Measurements from ENCODE around the gene MYL11.

MYL11 gene

DNA sequence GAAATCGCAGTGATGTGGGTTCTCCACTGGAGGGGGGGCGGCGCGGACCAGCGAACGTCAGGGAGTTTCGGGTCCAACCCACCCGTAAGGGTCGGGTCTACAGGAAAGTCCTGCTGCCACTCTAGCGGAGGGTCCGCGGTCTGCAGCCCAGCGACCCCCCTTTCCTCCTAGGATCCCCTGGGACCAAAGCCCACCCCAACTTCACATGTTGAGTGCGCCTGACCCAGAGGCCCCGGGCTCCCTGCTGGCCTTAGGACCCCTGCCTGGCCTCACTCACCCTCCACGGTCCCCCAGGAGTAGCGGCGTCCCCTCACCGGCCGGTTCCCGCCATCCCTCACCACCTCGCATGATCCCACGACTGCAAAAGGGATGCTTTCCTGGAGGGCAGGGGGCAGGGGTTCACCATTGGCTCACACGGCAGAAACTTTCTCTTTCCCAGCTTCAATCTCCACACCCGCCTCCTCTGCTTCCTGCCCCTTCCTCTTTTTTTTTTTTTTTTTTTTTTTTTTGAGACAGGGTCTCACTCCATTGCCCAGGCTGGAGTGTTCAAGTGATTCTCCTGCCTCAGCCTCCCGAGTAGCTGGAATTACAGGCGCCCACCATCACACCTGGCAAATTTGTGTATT is 4.7 kb downstream of the MYL11 start:
- TF ChIP-seq, protein P1, sequence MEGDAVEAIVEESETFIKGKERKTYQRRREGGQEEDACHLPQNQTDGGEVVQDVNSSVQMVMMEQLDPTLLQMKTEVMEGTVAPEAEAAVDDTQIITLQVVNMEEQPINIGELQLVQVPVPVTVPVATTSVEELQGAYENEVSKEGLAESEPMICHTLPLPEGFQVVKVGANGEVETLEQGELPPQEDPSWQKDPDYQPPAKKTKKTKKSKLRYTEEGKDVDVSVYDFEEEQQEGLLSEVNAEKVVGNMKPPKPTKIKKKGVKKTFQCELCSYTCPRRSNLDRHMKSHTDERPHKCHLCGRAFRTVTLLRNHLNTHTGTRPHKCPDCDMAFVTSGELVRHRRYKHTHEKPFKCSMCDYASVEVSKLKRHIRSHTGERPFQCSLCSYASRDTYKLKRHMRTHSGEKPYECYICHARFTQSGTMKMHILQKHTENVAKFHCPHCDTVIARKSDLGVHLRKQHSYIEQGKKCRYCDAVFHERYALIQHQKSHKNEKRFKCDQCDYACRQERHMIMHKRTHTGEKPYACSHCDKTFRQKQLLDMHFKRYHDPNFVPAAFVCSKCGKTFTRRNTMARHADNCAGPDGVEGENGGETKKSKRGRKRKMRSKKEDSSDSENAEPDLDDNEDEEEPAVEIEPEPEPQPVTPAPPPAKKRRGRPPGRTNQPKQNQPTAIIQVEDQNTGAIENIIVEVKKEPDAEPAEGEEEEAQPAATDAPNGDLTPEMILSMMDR (IDR thresholded peaks at IDR 0.05; ENCODE audit: extremely low read depth, insufficient read depth, missing control alignments) = no peak
- no peak for DNase-seq (ENCODE audit: low spot score)
- in situ Hi-C loops (cut with MboI; ENCODE audit: low pct_unique_long_range_greater_than_20kb, low sequenced_read_pairs, unreplicated experiment) = no loop called here

DNA sequence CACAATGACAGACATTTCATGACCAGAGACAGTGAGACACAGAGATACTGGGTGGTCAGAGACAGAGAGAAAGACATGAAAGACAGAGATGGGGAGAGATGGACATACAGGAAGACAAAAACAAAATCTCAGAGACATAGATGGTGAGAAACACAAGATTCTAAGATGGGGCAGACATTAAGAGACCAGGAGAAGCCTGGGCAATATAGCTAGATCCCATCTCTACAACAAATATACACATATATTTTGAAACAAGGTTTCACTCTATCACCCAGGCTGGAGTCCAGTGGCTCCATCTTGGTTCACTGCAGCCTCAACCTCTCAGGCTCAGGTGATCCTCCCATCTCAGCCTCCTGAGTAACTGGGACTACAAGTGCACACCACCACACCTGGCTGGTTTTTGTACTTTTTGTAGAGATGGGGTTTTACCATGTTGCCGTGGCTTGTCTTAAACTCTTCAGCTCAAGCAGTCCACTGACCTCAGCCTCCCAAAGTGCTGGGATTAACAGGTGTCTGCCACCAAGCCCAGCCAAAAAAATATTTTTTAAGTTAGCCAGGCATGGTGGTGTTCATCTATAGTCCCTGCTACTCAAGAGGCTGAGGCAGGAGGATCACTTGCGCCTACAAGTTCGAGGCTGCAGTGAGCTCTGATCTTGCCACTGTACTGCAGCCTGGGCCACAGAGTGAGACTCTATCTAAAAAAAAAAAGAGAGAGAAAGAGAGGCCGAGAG is 5.6 kb downstream of the MYL11 start:
- in situ Hi-C loops (cut with MboI; ENCODE audit: low pct_unique_long_range_greater_than_20kb, low sequenced_read_pairs, unreplicated experiment) = no loop called here
- DNase-seq (ENCODE audit: low spot score) = no peak
- TF ChIP-seq, protein P1 (IDR thresholded peaks at IDR 0.05; ENCODE audit: extremely low read depth, insufficient read depth, missing control alignments) = no peak

DNA sequence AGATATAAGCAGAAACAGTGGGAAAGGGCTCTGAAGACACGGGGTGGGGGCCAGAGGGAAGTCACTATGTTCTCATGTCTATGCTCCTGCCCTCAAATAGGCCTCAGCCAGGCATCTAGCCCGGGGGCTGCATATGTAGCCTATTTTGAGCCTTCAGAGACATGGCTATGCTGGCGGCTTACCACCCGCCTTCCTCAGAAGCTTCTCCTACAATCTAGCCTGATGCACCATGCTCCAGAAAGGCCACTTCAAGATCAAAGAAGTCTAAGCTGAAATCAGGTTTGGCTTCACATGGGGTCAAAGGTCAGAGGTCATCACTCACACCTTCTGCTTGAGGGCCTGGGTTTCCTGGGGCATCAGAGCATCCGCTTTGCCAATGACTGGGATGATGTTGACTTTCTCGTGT is 6.2 kb downstream of the MYL11 start:
- no peak for DNase-seq (ENCODE audit: low spot score)
- TF ChIP-seq, protein P1 (IDR thresholded peaks at IDR 0.05; ENCODE audit: extremely low read depth, insufficient read depth, missing control alignments) = no peak
- in situ Hi-C loops (cut with MboI; ENCODE audit: low pct_unique_long_range_greater_than_20kb, low sequenced_read_pairs, unreplicated experiment) = no loop called here

DNA sequence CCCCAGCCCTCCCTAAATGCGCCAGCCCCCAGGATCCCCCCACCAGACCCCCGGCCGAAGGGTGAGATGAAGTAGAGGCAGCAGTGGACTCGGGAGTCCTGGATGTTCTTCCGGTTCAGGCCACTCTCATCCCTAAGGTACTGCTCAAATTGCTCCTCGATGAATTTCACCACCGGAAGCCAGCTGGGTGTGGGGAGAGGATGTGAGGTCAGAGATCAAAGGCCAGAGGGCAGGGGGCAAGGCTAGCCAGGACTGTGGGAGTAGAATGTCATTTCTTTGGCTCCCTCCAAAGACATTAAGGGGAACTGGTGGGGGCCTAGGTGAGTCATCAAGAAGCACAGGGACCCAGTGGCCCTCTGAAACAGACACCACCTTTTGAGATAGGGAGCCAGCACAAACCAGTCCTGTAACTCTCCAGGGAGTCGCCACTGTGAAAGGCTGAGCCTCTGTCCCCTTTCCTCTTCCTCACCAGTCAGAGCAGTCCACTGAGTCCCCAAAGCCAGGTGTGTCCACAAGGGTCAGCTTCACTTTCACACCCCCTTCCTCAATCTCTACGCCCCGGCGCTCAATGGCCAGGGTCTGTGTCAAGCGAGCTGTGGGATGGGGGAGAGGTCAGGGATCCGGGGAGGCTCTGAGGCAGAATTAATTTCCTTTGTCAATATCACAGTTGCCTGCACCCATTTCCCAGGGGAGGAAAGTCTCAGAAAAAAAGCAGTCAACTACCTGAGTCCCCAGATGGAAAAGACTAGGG is 6.9 kb downstream of the MYL11 start:
- TF ChIP-seq, protein P1 (IDR thresholded peaks at IDR 0.05; ENCODE audit: extremely low read depth, insufficient read depth, missing control alignments) = no peak
- in situ Hi-C loops (cut with MboI; ENCODE audit: low pct_unique_long_range_greater_than_20kb, low sequenced_read_pairs, unreplicated experiment) = no loop called here
- no peak for DNase-seq (ENCODE audit: low spot score)

DNA sequence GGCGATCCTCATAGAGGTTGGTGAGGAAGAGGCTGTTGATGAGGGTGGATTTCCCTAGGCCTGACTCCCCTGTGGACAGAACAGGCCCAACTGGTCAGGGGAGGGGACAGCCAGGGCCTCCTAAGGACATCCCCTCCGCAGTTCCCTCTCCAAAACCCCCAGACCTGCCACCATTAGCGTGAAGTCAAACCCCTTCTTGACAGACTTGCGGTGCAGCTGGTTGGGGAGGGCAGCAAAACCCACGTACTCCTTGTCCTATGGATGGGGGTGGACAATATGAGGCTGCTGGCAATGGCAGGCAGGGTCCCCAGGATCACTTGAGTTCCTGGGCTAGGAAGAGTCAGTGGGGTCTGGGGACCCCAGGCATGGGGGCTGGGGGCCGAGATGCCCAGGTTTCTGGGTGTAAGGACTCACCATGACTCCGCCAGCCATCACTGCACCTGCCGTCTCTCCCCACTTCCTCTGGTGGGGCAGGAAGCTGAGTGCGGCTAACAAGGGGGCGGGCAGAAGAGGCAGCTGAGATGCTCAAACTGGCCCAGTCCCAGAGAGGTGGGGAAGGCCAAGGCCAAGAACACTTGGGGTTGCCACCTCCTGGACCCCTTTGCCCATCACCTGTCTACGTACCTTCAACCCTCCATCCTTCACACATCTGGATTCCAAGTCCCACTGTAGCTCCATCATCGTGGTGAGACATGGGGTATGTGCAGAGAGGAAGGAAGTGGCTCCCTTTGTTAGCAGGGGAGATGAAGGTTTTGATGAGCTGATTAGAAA is 7.7 kb downstream of the MYL11 start, which contains the start of gene SEPTIN1:
SEPTIN1 (minus strand) TSS at position 451 of the 771 bp plus-strand sequence; CDS start at position 432, 19 bp downstream.
- in situ Hi-C loops (cut with MboI; ENCODE audit: low pct_unique_long_range_greater_than_20kb, low sequenced_read_pairs, unreplicated experiment) = no loop called here
- peak; percentile 72 for DNase-seq (ENCODE audit: low spot score)
- TF ChIP-seq, protein P1 (IDR thresholded peaks at IDR 0.05; ENCODE audit: extremely low read depth, insufficient read depth, missing control alignments) = no peak

DNA sequence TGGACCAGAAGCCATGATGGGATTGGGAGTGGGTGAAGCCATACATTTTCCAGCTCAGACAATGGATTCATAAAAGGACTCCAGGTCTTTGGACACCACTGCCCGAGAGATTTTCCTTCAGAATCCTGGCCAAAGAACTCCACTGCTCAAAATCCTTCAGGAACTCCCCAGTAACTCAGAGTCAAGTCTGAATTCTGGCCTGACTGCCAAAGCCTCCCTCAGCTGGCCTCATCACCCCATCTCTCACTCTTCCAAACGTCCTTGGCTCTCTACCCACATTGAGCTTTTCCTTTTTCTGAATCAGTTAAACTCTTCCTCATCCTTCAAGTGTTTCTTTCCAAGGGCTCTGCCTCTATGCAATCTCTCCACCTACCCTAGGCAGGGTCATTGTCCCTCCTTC is 8.9 kb downstream of the MYL11 start:
- no peak for DNase-seq (ENCODE audit: low spot score)
- in situ Hi-C loops (cut with MboI; ENCODE audit: low pct_unique_long_range_greater_than_20kb, low sequenced_read_pairs, unreplicated experiment) = no loop called here
- TF ChIP-seq, protein P1 (IDR thresholded peaks at IDR 0.05; ENCODE audit: extremely low read depth, insufficient read depth, missing control alignments) = no peak

Measured in GM13977 (cell line).